Stimulated activated CD4-positive, alpha-beta T cell treated with anti-CD3 and anti-CD28 coated beads, Interleukin-15, amount 100 ng/mL, for 48 hours (primary cell): ENCODE data around the gene HTR1B.

ENCODE experiments used
- DNase-seq, 2 donors: peaks; one replicate each; pipeline ENCODE4 v3.0.0-alpha.2; 2020; ENCODE audit warnings: low read depth in 2 of 2

Gene HTR1B

GRCh38 chr6:77456531-77457248, 6.6 kb downstream of the HTR1B start:
- no peak for DNase-seq

DNA sequence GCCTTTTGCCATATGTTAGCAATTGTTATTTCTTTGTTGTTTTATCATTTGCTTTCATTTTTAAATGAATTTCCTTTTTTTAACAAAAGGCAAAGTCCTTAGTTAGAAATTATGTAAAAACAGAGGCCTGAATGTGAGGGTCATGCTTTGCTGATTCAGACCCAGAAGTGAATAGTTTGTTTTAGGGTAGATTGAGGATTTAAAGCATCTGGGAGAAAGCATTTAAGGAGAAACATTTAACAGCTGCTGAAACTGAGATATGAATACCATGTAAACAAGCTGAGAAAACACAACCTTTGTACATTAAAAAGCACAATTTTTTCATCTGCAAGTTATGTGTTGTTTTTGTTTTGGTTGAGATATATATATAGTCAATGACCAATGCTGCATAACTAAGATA, 8.0 kb downstream of the HTR1B start:
- no peak for DNase-seq

DNA sequence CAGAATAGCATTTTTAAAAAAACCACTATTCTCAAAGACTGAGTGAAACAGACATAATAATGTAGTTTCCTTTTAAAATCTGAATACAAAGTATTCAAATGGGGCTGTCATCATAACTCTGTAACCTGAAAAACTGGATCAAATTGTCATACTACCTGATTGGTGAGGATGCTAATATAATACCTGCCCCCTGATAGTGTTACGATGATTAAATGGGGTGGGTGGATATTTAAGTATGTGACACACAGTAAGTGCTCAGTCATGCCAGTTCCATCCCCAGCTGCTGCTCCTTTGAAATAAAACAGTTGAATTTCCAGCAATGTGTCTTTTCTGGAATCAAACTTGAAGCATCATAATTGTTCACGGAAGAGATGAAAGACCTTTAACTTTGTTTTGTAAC, 8.9 kb downstream of the HTR1B start:
- DNase-seq: no peak

GRCh38 chr6:77451466-77451865, 11.8 kb downstream of the HTR1B start:
- DNase-seq: no peak

DNA sequence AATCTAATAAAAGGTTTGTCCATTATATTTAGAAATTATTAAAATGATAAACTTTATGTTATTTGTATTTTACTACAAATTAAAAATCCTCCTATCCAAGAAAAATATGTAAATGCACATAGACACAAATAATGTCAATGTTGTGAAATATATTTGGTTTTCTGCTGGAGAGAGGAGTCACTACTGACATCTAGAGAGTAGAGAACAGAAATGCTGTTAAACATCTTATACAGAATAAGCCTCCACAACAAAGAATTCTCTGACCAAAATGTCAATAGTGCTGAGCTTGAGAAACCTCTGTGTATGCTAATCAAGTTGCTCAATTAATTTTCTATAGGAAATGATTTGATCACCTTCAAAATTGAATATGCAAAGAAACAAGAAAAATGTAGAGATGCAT, 12.4 kb downstream of the HTR1B start:
- DNase-seq: no peak

GRCh38 chr6:77448546-77448945, 14.7 kb downstream of the HTR1B start:
- DNase-seq: no peak

DNA sequence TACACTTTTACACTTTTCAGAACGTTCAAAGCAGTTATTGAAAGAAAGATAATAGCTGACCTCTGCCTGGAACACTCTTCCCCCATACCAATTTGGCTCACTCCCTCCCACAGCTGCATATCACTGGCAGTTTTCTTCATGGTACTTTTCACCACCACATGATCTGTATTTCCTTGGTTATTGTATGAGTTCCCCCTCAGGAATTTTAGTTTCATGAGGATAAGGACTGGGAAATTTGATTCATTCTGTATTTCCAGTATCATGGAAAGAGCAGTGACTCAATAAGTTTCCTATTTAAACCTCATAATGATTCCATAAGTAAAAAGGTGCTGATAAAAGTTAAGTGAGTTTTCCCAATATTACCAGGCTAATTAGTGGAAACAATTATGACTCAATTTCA, 16.0 kb downstream of the HTR1B start:
- DNase-seq: no peak

DNA sequence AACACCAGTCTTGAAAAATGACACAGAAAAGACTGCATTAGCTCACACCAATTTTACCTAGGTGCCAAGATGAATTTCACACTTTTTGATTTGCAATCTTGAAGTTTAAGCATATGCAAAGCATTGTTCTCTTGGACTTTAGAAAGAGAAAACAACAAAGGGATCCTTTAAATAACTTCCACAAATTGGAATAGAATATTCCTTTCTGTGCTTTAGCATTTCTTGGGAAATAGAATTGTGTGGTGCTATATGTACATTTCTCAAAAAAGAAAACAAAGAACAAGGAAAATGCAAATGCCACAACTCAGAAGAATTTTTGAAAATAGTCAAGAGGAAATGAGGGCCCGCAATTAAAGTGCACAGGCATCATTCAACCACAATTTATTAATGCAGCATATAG, 17.0 kb downstream of the HTR1B start:
- DNase-seq: no peak

GRCh38 chr6:77445214-77445613, 18.1 kb downstream of the HTR1B start:
- DNase-seq: no peak

DNA sequence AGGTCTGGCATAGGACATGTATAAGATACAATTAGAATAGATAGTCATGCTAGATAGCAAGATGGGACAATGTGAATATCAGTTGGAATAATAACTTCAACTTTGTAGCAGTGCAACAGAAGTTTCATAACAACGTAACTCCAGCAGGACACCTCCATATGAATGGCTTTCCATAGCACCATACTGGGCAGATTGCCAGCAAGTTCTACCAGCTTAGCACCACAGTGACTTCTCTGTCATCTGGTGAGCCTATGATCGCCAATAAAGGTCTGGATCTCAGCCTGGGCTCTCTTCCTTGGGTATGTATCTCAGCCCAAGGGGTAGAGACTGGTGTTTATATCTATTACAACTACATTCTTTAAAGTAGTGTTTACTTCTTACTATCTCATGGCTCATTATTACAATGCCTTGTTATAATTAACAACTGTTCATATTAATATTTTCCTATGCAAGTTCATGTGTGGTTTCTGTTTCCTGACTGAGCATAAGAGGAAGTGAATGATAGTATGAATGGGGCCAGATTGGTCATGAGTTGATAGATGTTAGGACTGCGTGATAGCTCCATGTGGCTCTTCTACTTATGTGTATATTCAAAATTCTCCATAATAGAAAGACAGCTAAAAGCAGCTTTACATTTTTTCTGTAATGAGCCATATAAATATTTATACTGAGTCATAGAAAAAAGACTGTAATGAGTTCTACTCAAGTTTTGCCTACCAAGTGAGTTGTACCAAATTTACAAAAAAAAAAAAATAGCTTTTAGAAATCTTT, 22.9 kb downstream of the HTR1B start:
- DNase-seq: no peak

GRCh38 chr6:77433888-77434287, 29.4 kb downstream of the HTR1B start:
- DNase-seq: no peak

DNA sequence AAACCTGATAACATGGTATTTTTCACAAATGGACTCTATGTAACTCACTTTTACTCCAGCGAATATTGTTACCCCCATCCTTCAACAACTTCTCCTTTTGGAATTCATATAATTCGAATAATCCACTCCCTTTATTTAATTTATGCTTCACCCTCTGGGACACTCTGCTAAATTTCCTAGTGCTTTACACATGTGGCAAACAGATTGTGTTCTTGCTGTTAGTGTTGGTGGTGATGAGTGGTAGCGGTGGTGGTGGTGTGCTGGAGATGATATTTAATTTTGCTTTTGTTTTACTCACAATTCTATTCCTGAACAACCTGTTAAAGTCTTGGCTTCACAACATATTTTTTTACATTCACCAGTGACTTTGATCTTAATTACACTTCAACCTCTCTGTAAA, 32.8 kb downstream of the HTR1B start:
- DNase-seq: no peak

DNA sequence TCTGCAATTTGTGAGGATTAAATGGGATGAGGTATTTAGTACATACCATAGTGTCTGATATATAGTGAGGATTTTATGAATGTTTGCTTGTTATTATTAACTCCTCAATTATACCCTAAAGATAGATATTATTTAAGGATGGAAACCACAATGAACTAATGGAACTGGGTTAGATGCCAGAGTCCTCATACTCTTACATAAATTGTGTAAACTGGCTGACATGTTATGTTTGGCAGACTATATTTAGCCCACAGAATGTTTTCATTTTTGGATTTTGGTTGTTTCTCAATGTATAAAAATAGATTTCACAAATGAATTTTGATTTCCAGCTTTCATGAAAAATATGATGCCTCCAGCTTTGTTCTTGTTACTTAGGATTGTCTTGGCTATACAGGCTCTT, 37.6 kb downstream of the HTR1B start:
- DNase-seq: no peak

- DNase-seq: no peak
Measured at GRCh38 chr6:77425216-77425615, 38.1 kb downstream of the HTR1B start.

DNA sequence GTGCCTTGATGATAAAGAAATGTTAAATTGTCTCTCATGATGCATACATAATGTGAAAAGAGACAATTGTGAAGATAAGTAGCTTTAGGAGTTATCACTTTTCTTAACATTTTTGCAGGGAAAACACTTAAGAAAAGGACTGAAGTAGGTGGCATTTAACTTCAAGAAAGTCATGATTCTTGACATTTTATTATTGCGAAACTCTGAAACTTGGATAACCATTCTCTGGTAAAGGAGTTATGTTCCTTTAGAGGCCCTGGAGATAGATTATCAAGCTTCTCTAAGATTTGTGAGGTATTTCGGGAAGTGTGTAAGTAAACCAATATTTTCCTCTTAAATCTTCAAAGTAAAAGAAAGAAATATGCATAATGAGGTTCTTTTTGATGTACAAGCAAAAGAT, 38.5 kb downstream of the HTR1B start:
- DNase-seq: no peak

GRCh38 chr6:77416839-77417238, 46.5 kb downstream of the HTR1B start:
- no peak for DNase-seq

- no peak for DNase-seq
Measured at GRCh38 chr6:77415706-77416105, 47.6 kb downstream of the HTR1B start.
